Thoracic aorta (tissue), 2 donors: ENCODE data around the gene SBF1. TPM values are rescaled to one million over a fixed set of nuclear protein-coding genes. Genes with fewer than 3 reads are reported as not detected.
"Not testable (repeated sequence)": the region's sequence is repeated elsewhere in the genome, so short reads cannot be mapped to it uniquely, and the experiment has no call there.

Experiments
- ATAC-seq: fragments of 150-250 bp; one replicate; pipeline ENCODE4 v1.8.0; 2017; ENCODE audit warnings: low read depth; ENCODE audit not compliant: insufficient number of reproducible peaks, low FRiP score
- DNase-seq: peaks from one replicate; pipeline ENCODE4 v3.0.0-alpha.2; 2020; ENCODE audit warnings: low spot score
- H3K27ac ChIP-seq, 2 donors: fragments of 200-600 bp; sonication (generic); 1 replicate in 1 of 2; 2 replicates in 1 of 2; pipeline ENCODE4 v1.5.1; 2016; ENCODE audit warnings: mild to moderate bottlenecking in 2 of 2, moderate library complexity in 2 of 2
- H3K27me3 ChIP-seq: fragments of 200-600 bp; sonication (generic); replicated peaks from 2 replicates; pipeline ENCODE4 v1.6.0; 2016; ENCODE audit warnings: mild to moderate bottlenecking; ENCODE audit not compliant: insufficient read depth
- H3K36me3 ChIP-seq: fragments of 200-600 bp; sonication (generic); one replicate; pipeline ENCODE4 v1.5.1; 2016
- H3K4me1 ChIP-seq, 2 donors: fragments of 200-600 bp; sonication (generic); 1 replicate in 1 of 2; 2 replicates in 1 of 2; pipeline versions ENCODE4 v1.5.1 to v1.6.0; 2016; ENCODE audit warnings: low read depth in 2 of 2, mild to moderate bottlenecking in 1 of 2; ENCODE audit not compliant: control insufficient read depth in 1 of 2
- H3K4me3 ChIP-seq: fragments of 200-600 bp; sonication (generic); 2 replicates; pipeline ENCODE4 v1.5.1; 2016; ENCODE audit warnings: mild to moderate bottlenecking
- H3K9me3 ChIP-seq: fragments of 200-600 bp; sonication (generic); 2 replicates; pipeline ENCODE4 v1.5.1; 2016
- CTCF ChIP-seq: fragments of 200-600 bp; sonication (generic); IDR thresholded peaks from one replicate; pipeline ENCODE4 v1.5.1; 2019; ENCODE audit warnings: antibody characterized with exemption
- total RNA-seq, 2 donors: library from RNA; depleted of rRNA; stranded (reverse); fragments of >200 nt; gene quantifications; one replicate each; pipeline versions ENCODE4 v1.1.0 to v1.2.3, GENCODE V29; 2016

Gene SBF1
- total RNA-seq, 2 donors from 2014 or later: 72.9 to 99.9 TPM

GRCh38 chr22:50437511-50438304 lies 37.1 kb downstream of the SBF1 start:
- Histone ChIP-seq H3K4me3 (no peak overlapping the region), H3K36me3 (peaks cover 63% of the 10 kb centered on the region), H3K4me1 (no peaks in the 10 kb centered on the region), H3K27ac (no peak overlapping the region), H3K9me3 (no peaks in the 10 kb centered on the region), H3K27me3 (no peaks in the 10 kb centered on the region)
- DNase-seq: no peak
- no peak for ATAC-seq
- no peak for TF ChIP-seq CTCF

DNA sequence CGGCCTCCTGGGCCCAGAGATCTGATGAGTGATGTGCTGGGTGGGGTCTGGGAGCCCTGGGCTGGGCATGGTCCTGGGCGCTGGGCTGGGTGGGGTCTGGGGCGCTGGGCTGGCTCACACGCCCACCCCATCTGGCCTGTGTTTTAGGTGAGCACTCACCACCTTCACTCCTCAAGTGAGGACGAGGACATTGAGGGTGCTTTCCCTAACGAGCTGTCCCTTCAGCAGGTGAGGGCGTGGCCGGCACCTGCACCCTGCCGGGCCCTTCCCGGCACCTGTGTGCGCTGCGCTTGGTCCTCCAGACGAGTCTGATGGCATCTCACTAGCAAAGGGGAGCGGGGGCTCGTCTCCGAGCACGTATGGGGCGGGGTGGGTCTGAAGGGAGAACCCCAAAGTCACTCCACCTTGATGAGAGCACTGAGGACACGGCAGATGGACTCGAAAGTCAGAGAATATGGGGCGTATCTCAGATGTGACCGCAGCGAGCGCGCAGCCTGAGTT lies 37.9 kb downstream of the SBF1 start:
- H3K36me3 ChIP-seq: peaks cover 71% of the 10 kb centered on the region
- no peak for TF ChIP-seq CTCF
- no peak overlapping the region for H3K27ac ChIP-seq
- no peaks in the 10 kb centered on the region for H3K4me1 ChIP-seq
- no peaks in the 10 kb centered on the region for H3K27me3 ChIP-seq
- no peak for ATAC-seq
- no peaks in the 10 kb centered on the region for H3K9me3 ChIP-seq
- DNase-seq: no peak
- H3K4me3 ChIP-seq: no peak overlapping the region

- Histone ChIP-seq H3K27ac (no peak overlapping the region), H3K36me3 (peaks cover 75% of the 10 kb centered on the region), H3K27me3 (no peaks in the 10 kb centered on the region), H3K9me3 (no peaks in the 10 kb centered on the region), H3K4me3 (no peak overlapping the region), H3K4me1 (no peaks in the 10 kb centered on the region)
- no peak for DNase-seq
- TF ChIP-seq CTCF: no peak
- ATAC-seq: no peak
Observed at GRCh38 chr22:50436015-50436830, 38.6 kb downstream of the SBF1 start.

DNA sequence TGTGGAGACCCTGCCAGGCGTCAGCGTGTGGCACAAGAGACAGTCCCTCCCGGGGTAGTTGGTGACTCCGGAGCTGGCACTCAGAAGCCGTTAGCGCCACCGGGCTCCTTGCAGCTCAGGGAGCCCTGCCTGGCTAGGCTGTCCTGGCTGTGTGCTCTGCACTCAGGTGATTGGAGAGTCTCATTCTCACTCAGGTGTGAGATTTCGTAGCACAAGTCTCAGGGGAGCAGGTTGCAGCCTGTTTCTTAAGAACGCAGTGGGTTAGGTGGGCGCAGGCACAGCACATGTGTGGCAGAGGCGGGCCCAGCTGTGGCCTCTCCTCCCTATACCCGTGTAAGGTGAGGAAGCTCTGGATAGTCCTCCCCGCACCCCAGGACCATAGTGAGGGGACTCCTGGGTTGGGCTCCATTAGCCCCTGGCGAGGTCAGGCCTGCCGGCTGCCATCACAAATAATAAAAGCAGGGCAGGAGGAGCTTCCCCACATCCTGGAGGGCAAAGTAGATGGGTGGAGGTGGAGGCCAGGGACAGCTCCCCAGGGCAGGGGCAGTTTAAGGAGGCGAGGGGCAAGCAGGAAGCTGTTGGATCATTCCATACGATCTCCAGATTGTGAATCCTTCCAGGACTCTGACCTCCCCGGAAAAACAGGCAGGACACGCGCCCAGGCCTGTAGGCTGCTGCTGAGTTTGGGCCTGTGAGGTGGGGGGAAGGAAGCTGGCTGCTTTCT lies 39.4 kb downstream of the SBF1 start:
- H3K4me1 ChIP-seq: no peaks in the 10 kb centered on the region
- no peak overlapping the region for H3K27ac ChIP-seq
- H3K36me3 ChIP-seq: peaks cover 72% of the 10 kb centered on the region
- ATAC-seq: no peak
- DNase-seq: no peak
- TF ChIP-seq CTCF: no peak
- no peaks in the 10 kb centered on the region for H3K27me3 ChIP-seq
- no peaks in the 10 kb centered on the region for H3K9me3 ChIP-seq
- H3K4me3 ChIP-seq: no peak overlapping the region

- DNase-seq (no peak), ATAC-seq (no peak)
- Histone ChIP-seq H3K27me3 (no peaks in the 10 kb centered on the region), H3K36me3 (peaks cover 72% of the 10 kb centered on the region), H3K4me1 (no peaks in the 10 kb centered on the region), H3K4me3 (no peak overlapping the region), H3K9me3 (no peaks in the 10 kb centered on the region), H3K27ac (no peak overlapping the region)
- no peak for TF ChIP-seq CTCF
Observed at GRCh38 chr22:50434849-50435248, 40.0 kb downstream of the SBF1 start.

DNA sequence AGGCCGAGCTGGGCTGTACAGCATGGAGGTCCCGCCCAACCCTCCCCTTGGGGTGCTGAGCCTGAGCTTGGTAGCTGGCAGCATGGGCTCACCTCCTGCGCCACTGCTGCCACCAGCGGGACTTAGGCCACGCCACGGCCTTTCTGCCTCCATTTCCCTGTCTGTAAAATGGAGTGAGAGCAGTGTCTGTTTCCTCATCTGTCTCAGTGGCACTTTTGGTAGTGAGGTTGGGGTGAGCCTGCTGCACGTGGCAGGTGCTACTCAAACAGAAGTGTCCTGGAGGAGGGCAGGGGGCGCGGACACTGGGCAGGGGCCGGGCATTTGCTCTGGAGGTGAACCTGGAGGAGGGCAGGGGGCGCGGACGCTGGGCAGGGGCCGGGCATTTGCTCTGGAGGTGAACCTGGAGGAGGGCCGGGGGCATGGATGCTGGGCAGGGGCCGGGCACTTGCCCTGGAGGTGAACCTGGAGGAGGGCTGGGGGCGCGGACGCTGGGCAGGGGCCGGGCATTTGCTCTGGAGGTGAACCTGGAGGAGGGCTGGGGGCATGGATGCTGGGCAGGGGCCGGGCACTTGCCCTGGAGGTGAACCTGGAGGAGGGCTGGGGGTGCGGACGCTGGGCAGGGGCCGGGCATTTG lies 41.8 kb downstream of the SBF1 start:
- DNase-seq, ATAC-seq: not testable (repeated sequence)
- peaks cover 55% of the 10 kb centered on the region for H3K36me3 ChIP-seq

More for the DNA sequence above, 41.8 kb downstream of the SBF1 start:
- not testable (repeated sequence) for H3K27me3 ChIP-seq, H3K4me3 ChIP-seq, H3K9me3 ChIP-seq, H3K4me1 ChIP-seq, H3K27ac ChIP-seq
